ENCODE data around the gene CACNA2D4. TPM values are rescaled to one million over a fixed set of nuclear protein-coding genes. Genes with fewer than 3 reads are reported as not detected.

Gene CACNA2D4
- total RNA-seq, 2 donors from 2014 or later = 5.1 to 5.9 TPM

GRCh38 chr12:1793426-1794210, 124.8 kb downstream of the CACNA2D4 start:
- intact Hi-C loops (cut with DNase I, micrococcal nuclease) = loop anchor here in 1 of 2 donors (10.0 kb wide), 1 partner anchor 139 kb away; no protein-coding TSS in a partner anchor
- ATAC-seq (no peak), DNase-seq (no peak)

GRCh38 chr12:1792406-1792805, 126.0 kb downstream of the CACNA2D4 start:
- DNase-seq = no peak

GRCh38 chr12:1791104-1791841, 127.2 kb downstream of the CACNA2D4 start:
- intact Hi-C loops (cut with DNase I, micrococcal nuclease) = loop anchor here (2.0 to 10.0 kb wide), 2 partner anchors 136 to 138 kb away; no protein-coding TSS in a partner anchor
- peak; percentile 47 to 78 for DNase-seq
- peak; percentile 50 for ATAC-seq

More at GRCh38 chr12:1792406-1792805, 126.0 kb downstream of the CACNA2D4 start:
- no peak for ATAC-seq
- intact Hi-C loops (cut with DNase I, micrococcal nuclease) = loop anchor here in 1 of 2 donors (10.0 kb wide), 1 partner anchor 138 kb away; no protein-coding TSS in a partner anchor

GRCh38 chr12:1790444-1790843, 128.0 kb downstream of the CACNA2D4 start:
- intact Hi-C loops (cut with DNase I, micrococcal nuclease) = loop anchor here (2.0 to 10.0 kb wide), 2 partner anchors 136 to 138 kb away; no protein-coding TSS in a partner anchor
- DNase-seq (no peak), ATAC-seq (no peak)

- intact Hi-C loops (cut with DNase I, micrococcal nuclease) = no loop called here
- DNase-seq = no peak
- ATAC-seq = no peak
Measured at GRCh38 chr12:1787714-1788113, 130.7 kb downstream of the CACNA2D4 start.

- ATAC-seq (no peak), DNase-seq (no peak)
- intact Hi-C loops (cut with DNase I, micrococcal nuclease) = no loop called here
Measured at GRCh38 chr12:1782215-1782614, 136.2 kb downstream of the CACNA2D4 start.

- ATAC-seq (no peak), DNase-seq (no peak)
- intact Hi-C loops (cut with DNase I, micrococcal nuclease) = no loop called here
Measured at GRCh38 chr12:1781772-1782171, 136.7 kb downstream of the CACNA2D4 start.

GRCh38 chr12:1779783-1780182, 138.7 kb downstream of the CACNA2D4 start:
- DNase-seq = no peak
- intact Hi-C loops (cut with DNase I, micrococcal nuclease) = no loop called here
- ATAC-seq = no peak

- ATAC-seq (no peak), DNase-seq (no peak)
- intact Hi-C loops (cut with DNase I, micrococcal nuclease) = no loop called here
Measured at GRCh38 chr12:1778911-1779310, 139.5 kb downstream of the CACNA2D4 start.

- intact Hi-C loops (cut with DNase I, micrococcal nuclease) = no loop called here
- DNase-seq (no peak), ATAC-seq (no peak)
Measured at GRCh38 chr12:1777798-1778197, 140.7 kb downstream of the CACNA2D4 start.

- intact Hi-C loops (cut with DNase I, micrococcal nuclease) = no loop called here
- no peak for ATAC-seq
- DNase-seq = no peak
Measured at GRCh38 chr12:1776170-1776921, 142.1 kb downstream of the CACNA2D4 start.

- DNase-seq = no peak
- intact Hi-C loops (cut with DNase I, micrococcal nuclease) = no loop called here
- no peak for ATAC-seq
Measured at GRCh38 chr12:1773937-1774655, 144.4 kb downstream of the CACNA2D4 start.

GRCh38 chr12:1769809-1770494, 148.5 kb downstream of the CACNA2D4 start:
- peak; percentile 49 for ATAC-seq

GRCh38 chr12:1768615-1769014, 149.8 kb downstream of the CACNA2D4 start:
- no peak for DNase-seq
- ATAC-seq = no peak
- intact Hi-C loops (cut with DNase I, micrococcal nuclease) = no loop called here

More at GRCh38 chr12:1769809-1770494, 148.5 kb downstream of the CACNA2D4 start:
- intact Hi-C loops (cut with DNase I, micrococcal nuclease) = no loop called here
- DNase-seq = no peak

- peak; percentile 41 for ATAC-seq
- no peak for DNase-seq
- intact Hi-C loops (cut with DNase I, micrococcal nuclease) = no loop called here
Measured at GRCh38 chr12:1767407-1768090, 150.9 kb downstream of the CACNA2D4 start.

- intact Hi-C loops (cut with DNase I, micrococcal nuclease) = no loop called here
- no peak for ATAC-seq
- DNase-seq = no peak
Measured at GRCh38 chr12:1766110-1766509, 152.3 kb downstream of the CACNA2D4 start.

GRCh38 chr12:1763153-1763552, 155.3 kb downstream of the CACNA2D4 start:
- ATAC-seq = no peak
- intact Hi-C loops (cut with DNase I, micrococcal nuclease) = no loop called here

More at GRCh38 chr12:1763153-1763552, 155.3 kb downstream of the CACNA2D4 start:
- no peak for DNase-seq
